GM12878 (cell line): ENCODE results near the gene SHISA4.

Experiments
- CHD1 ChIP-seq: IDR thresholded peaks from 2 replicates; pipeline ENCODE4 v1.6.1; 2012; ENCODE audit warnings: low read depth, low read length, improper control_type of control experiment
- CHD2 ChIP-seq: IDR thresholded peaks from 2 replicates; pipeline ENCODE4 v1.6.1; 2011; ENCODE audit warnings: low read depth, low read length, improper control_type of control experiment, borderline replicate concordance
- E4F1 ChIP-seq: fragments of 450-650 bp; IDR thresholded peaks from 2 replicates; pipeline ENCODE4 v1.6.1; 2018; ENCODE audit warnings: borderline replicate concordance, mild to moderate bottlenecking; ENCODE audit not compliant: partially characterized antibody
- GABPA ChIP-seq: IDR thresholded peaks from 2 replicates; pipeline ENCODE4 v1.6.1; 2014; ENCODE audit warnings: antibody characterized with exemption, low read depth, mild to moderate bottlenecking, inconsistent platforms
- MTA3 ChIP-seq: IDR thresholded peaks from 2 replicates; pipeline ENCODE4 v1.6.1; 2012; ENCODE audit warnings: low read length, inconsistent platforms, borderline replicate concordance
- NR2C2 ChIP-seq: IDR thresholded peaks from 2 replicates; pipeline ENCODE4 v1.6.1; 2011; ENCODE audit warnings: borderline replicate concordance, low read depth; ENCODE audit not compliant: control insufficient read depth, insufficient read length
- POLR2A ChIP-seq: IDR thresholded peaks from 2 replicates; pipeline ENCODE4 v1.6.1; 2011; ENCODE audit warnings: low read depth, mild to moderate bottlenecking, low read length
- RCOR1 ChIP-seq: conservative IDR thresholded peaks from 2 replicates; pipeline ENCODE4 v1.6.1; 2012; ENCODE audit warnings: low read depth, low read length, improper control_type of control experiment
- RELA ChIP-seq: fragments of 450-650 bp; IDR thresholded peaks from 2 replicates; pipeline ENCODE4 v1.8.0; 2014; ENCODE audit warnings: borderline replicate concordance; ENCODE audit not compliant: partially characterized antibody
- ZNF274 ChIP-seq: IDR thresholded peaks from one replicate; pipeline ENCODE4 v1.8.0; 2011; ENCODE audit not compliant: insufficient read length, insufficient read depth
- ZNF592 ChIP-seq: fragments of 450-650 bp; IDR thresholded peaks from 2 replicates; pipeline ENCODE4 v1.6.1; 2017; ENCODE audit warnings: mild to moderate bottlenecking, moderate library complexity
- TF ChIP-seq, protein P1 (sequence below), 3 experiments: IDR thresholded peaks in 2 of 3; conservative IDR thresholded peaks in 1 of 3; 2 replicates each; pipeline ENCODE4 v1.5.1; 2011; ENCODE audit warnings: low read depth in 3 of 3, low read length in 3 of 3, mild to moderate bottlenecking in 3 of 3, control low read depth in 2 of 3, moderate library complexity in 2 of 3, inconsistent platforms in 1 of 3, mixed read lengths in 1 of 3; ENCODE audit not compliant: control insufficient read depth in 2 of 3, insufficient read depth in 1 of 3; ENCODE audit errors: extremely low read depth in 1 of 3
- TF ChIP-seq, protein P2 (sequence below): IDR thresholded peaks from 2 replicates; pipeline ENCODE4 v1.6.1; 2011; ENCODE audit warnings: low read depth, mild to moderate bottlenecking, low read length, moderate library complexity, borderline replicate concordance; ENCODE audit errors: extremely low read depth
- TF ChIP-seq, protein P3 (sequence below): IDR thresholded peaks from 2 replicates; pipeline ENCODE4 v1.6.1; 2011; ENCODE audit warnings: low read depth, low read length, improper control_type of control experiment, borderline replicate concordance

GRCh38 chr1:201930803-201931202 lies 42.1 kb downstream of the SHISA4 start:
- TF ChIP-seq, protein P1, sequence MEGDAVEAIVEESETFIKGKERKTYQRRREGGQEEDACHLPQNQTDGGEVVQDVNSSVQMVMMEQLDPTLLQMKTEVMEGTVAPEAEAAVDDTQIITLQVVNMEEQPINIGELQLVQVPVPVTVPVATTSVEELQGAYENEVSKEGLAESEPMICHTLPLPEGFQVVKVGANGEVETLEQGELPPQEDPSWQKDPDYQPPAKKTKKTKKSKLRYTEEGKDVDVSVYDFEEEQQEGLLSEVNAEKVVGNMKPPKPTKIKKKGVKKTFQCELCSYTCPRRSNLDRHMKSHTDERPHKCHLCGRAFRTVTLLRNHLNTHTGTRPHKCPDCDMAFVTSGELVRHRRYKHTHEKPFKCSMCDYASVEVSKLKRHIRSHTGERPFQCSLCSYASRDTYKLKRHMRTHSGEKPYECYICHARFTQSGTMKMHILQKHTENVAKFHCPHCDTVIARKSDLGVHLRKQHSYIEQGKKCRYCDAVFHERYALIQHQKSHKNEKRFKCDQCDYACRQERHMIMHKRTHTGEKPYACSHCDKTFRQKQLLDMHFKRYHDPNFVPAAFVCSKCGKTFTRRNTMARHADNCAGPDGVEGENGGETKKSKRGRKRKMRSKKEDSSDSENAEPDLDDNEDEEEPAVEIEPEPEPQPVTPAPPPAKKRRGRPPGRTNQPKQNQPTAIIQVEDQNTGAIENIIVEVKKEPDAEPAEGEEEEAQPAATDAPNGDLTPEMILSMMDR (IDR thresholded peaks at IDR 0.05 in 2 of 3, conservative IDR thresholded peaks at IDR 0.05 in 1 of 3; ENCODE audit: control insufficient read depth in 2 of 3, extremely low read depth in 1 of 3, insufficient read depth in 1 of 3, low read depth in 3 of 3, low read length in 3 of 3) = no peak
- TF ChIP-seq MTA3 = no peak
- no peak for TF ChIP-seq NR2C2
- no peak for TF ChIP-seq GABPA
- no peak for TF ChIP-seq RCOR1
- no peak for TF ChIP-seq RELA
- TF ChIP-seq, protein P2, sequence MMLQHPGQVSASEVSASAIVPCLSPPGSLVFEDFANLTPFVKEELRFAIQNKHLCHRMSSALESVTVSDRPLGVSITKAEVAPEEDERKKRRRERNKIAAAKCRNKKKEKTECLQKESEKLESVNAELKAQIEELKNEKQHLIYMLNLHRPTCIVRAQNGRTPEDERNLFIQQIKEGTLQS = no peak
- TF ChIP-seq, protein P3, sequence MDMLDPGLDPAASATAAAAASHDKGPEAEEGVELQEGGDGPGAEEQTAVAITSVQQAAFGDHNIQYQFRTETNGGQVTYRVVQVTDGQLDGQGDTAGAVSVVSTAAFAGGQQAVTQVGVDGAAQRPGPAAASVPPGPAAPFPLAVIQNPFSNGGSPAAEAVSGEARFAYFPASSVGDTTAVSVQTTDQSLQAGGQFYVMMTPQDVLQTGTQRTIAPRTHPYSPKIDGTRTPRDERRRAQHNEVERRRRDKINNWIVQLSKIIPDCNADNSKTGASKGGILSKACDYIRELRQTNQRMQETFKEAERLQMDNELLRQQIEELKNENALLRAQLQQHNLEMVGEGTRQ = no peak
- no peak for TF ChIP-seq POLR2A
- TF ChIP-seq CHD1 = no peak
- no peak for TF ChIP-seq E4F1
- no peak for TF ChIP-seq ZNF592
- no peak for TF ChIP-seq ZNF274
- TF ChIP-seq CHD2 = no peak
